ENCODE results near the gene BRAF. TPM values are rescaled to one million over a fixed set of nuclear protein-coding genes. Genes with fewer than 3 reads are reported as not detected.

BRAF gene
- polyA plus RNA-seq, 1 donor (not counting 4 experiments of a cell fraction or from before 2014, with no cell fraction given): 12.4 TPM

GRCh38 chr7:140922741-140923345 is 1.9 kb downstream of the BRAF start:
- H3K9ac ChIP-seq (ENCODE audit: control insufficient read depth, extremely low read depth, insufficient read depth, low read length): no peak overlapping the region
- H4K20me1 ChIP-seq (ENCODE audit: control insufficient read depth, extremely low read depth, insufficient read depth, low read length): no peaks in the 10 kb centered on the region
- H3K79me2 ChIP-seq (ENCODE audit: control insufficient read depth, insufficient read depth, low read length): peaks cover 48% of the 10 kb centered on the region
- no peak overlapping the region for H2AFZ ChIP-seq (ENCODE audit: control insufficient read depth, low read length)
- H3K27me3 ChIP-seq (ENCODE audit: control insufficient read depth, extremely low read depth, insufficient read depth, low read length): no peaks in the 10 kb centered on the region
- H3K4me1 ChIP-seq (ENCODE audit: control insufficient read depth, extremely low read depth, insufficient read depth, low read length): peaks cover 6% of the 10 kb centered on the region
- peak overlapping the region; percentile 94 for H3K4me2 ChIP-seq (ENCODE audit: control insufficient read depth, extremely low read depth, insufficient read depth, low read depth, low read length)
- H3K9me1 ChIP-seq (ENCODE audit: control insufficient read depth, extremely low read depth, insufficient read depth, low read length): no peaks in the 10 kb centered on the region
- no peaks in the 10 kb centered on the region for H3K36me3 ChIP-seq (ENCODE audit: control insufficient read depth in 2 of 2, extremely low read depth in 1 of 2, insufficient read depth in 2 of 2, low read length in 2 of 2)
- dilution Hi-C loops (cut with MboI; ENCODE audit: extremely low pct_ligation_motif_present, low sequenced_read_pairs): no loop called here
- no peaks in the 10 kb centered on the region for H3K9me3 ChIP-seq (ENCODE audit: control insufficient read depth, low read depth, low read length)
- FAIRE-seq: no peak
- no peak for DNase-seq (ENCODE audit: low read depth, low spot score)
- peak overlapping the region in 2 of 3 experiments; percentile 78 to 89 for H3K4me3 ChIP-seq (ENCODE audit: control insufficient read depth in 2 of 3, extremely low read depth in 1 of 3, insufficient read depth in 2 of 3, low read depth in 1 of 3, low read length in 3 of 3)
- TF ChIP-seq EZH2 (IDR thresholded peaks at IDR 0.05; ENCODE audit: low read length) (no peak), CTCF (optimal IDR thresholded peaks at IDR 0.05 in 1 of 3, IDR thresholded peaks at IDR 0.05 in 1 of 3, conservative IDR thresholded peaks at IDR 0.05 in 1 of 3; ENCODE audit: extremely low read depth in 1 of 3, insufficient read depth in 2 of 3, low read length in 3 of 3) (no peak)
- no peak overlapping the region for H3K27ac ChIP-seq (ENCODE audit: control insufficient read depth, insufficient read depth, low read length)

- no peak for FAIRE-seq
- no peaks in the 10 kb centered on the region for H3K9me1 ChIP-seq (ENCODE audit: control insufficient read depth, extremely low read depth, insufficient read depth, low read length)
- no peaks in the 10 kb centered on the region for H3K9me3 ChIP-seq (ENCODE audit: control insufficient read depth, low read depth, low read length)
- H3K4me2 ChIP-seq (ENCODE audit: control insufficient read depth, extremely low read depth, insufficient read depth, low read depth, low read length): no peak overlapping the region
- no peak for DNase-seq (ENCODE audit: low read depth, low spot score)
- H3K36me3 ChIP-seq (ENCODE audit: control insufficient read depth in 2 of 2, extremely low read depth in 1 of 2, insufficient read depth in 2 of 2, low read length in 2 of 2): no peaks in the 10 kb centered on the region
- no peak overlapping the region for H3K4me3 ChIP-seq (ENCODE audit: control insufficient read depth in 2 of 3, extremely low read depth in 1 of 3, insufficient read depth in 2 of 3, low read depth in 1 of 3, low read length in 3 of 3)
- dilution Hi-C loops (cut with MboI; ENCODE audit: extremely low pct_ligation_motif_present, low sequenced_read_pairs): no loop called here
- no peaks in the 10 kb centered on the region for H3K27me3 ChIP-seq (ENCODE audit: control insufficient read depth, extremely low read depth, insufficient read depth, low read length)
- H3K9ac ChIP-seq (ENCODE audit: control insufficient read depth, extremely low read depth, insufficient read depth, low read length): no peak overlapping the region
- no peak overlapping the region for H3K27ac ChIP-seq (ENCODE audit: control insufficient read depth, insufficient read depth, low read length)
- H2AFZ ChIP-seq (ENCODE audit: control insufficient read depth, low read length): no peak overlapping the region
- peaks cover 65% of the 10 kb centered on the region for H3K79me2 ChIP-seq (ENCODE audit: control insufficient read depth, insufficient read depth, low read length)
- no peaks in the 10 kb centered on the region for H4K20me1 ChIP-seq (ENCODE audit: control insufficient read depth, extremely low read depth, insufficient read depth, low read length)
- peaks cover 6% of the 10 kb centered on the region for H3K4me1 ChIP-seq (ENCODE audit: control insufficient read depth, extremely low read depth, insufficient read depth, low read length)
- no peak for TF ChIP-seq EZH2 (IDR thresholded peaks at IDR 0.05; ENCODE audit: low read length)
- no peak for TF ChIP-seq CTCF (optimal IDR thresholded peaks at IDR 0.05 in 1 of 3, IDR thresholded peaks at IDR 0.05 in 1 of 3, conservative IDR thresholded peaks at IDR 0.05 in 1 of 3; ENCODE audit: extremely low read depth in 1 of 3, insufficient read depth in 2 of 3, low read length in 3 of 3)
Observed at GRCh38 chr7:140920745-140921144, 4.0 kb downstream of the BRAF start.
